Thyroid gland (tissue), 4 donors: ENCODE results near the gene TFCP2L1.

Source experiments
- POLR2A ChIP-seq, 2 donors: fragments of 450-650 bp; IDR thresholded peaks; one replicate each; pipeline ENCODE4 v1.6.1; 2017; ENCODE audit warnings: antibody characterized with exemption in 2 of 2, mild to moderate bottlenecking in 2 of 2, moderate library complexity in 1 of 2
- TF ChIP-seq, protein P1 (sequence below), 6 experiments: fragments of 200-600 bp in 3 of 6; fragments of 450-650 bp in 3 of 6; sonication (generic) in 3 of 6; IDR thresholded peaks; one replicate each; pipeline ENCODE4 v1.5.1; 2016 to 2019; ENCODE audit warnings: antibody characterized with exemption in 6 of 6, mild to moderate bottlenecking in 2 of 6, inconsistent platforms in 1 of 6, moderate library complexity in 1 of 6

DNA sequence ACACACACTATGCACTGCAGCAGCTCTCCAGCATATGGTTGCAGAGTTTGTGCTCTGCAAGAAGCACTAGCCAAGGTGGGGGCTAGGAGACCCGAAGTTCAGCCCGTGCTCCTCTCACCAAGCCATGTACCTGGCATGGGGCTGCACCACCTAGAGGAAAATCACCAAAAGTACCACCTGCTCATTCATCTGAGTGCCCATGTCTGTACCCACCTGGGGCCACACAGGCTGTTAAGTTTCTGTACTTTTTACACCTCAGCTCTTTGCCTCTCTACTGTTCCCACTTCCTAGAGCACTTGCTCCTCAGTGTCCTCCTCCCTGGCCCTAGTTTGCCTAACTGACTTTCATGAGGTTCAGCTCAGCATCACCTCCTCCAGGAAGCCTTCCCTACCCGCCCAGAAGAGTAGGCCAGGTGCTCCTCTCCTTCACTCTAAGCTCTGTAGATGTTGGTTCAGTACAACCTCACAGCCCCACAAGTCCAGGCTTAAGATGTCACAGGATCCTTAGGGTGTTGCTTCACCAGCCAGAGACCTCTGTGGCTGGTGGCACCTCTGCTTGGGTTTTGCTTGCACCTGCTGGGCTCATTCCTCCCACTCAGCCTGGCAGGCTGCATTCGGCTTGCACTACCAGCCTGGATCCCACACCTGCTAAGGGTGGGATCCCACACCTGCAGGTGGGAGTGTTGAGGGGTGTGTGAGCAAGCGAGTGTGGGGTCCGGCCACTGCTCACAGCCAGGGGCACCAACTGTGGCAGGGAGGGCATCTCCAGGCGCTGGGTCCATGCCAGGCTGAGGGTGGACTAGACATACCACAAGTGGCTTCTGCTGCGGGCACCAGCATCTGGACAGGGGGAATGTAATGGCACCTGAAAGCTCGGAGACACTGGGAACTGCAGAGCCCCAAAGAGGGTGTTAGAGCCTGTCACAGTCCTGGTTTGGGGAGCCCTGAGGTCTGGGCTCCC, 10.2 kb upstream of the TFCP2L1 start:
- TF ChIP-seq, protein P1, sequence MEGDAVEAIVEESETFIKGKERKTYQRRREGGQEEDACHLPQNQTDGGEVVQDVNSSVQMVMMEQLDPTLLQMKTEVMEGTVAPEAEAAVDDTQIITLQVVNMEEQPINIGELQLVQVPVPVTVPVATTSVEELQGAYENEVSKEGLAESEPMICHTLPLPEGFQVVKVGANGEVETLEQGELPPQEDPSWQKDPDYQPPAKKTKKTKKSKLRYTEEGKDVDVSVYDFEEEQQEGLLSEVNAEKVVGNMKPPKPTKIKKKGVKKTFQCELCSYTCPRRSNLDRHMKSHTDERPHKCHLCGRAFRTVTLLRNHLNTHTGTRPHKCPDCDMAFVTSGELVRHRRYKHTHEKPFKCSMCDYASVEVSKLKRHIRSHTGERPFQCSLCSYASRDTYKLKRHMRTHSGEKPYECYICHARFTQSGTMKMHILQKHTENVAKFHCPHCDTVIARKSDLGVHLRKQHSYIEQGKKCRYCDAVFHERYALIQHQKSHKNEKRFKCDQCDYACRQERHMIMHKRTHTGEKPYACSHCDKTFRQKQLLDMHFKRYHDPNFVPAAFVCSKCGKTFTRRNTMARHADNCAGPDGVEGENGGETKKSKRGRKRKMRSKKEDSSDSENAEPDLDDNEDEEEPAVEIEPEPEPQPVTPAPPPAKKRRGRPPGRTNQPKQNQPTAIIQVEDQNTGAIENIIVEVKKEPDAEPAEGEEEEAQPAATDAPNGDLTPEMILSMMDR (IDR thresholded peaks at IDR 0.05) = no peak
- TF ChIP-seq POLR2A (IDR thresholded peaks at IDR 0.05) = no peak
